GM21515 (cell line): ENCODE results near the gene HSD3B7.
"Not testable (repeated sequence)": the region's sequence is repeated elsewhere in the genome, so short reads cannot be mapped to it uniquely, and the experiment has no call there.

Source experiments
- ATAC-seq: cut with Tn5 transposase; IDR thresholded peaks from one replicate; pipeline ENCODE4 v1.9.1; 2021; ENCODE audit not compliant: unreplicated experiment

Gene HSD3B7

DNA sequence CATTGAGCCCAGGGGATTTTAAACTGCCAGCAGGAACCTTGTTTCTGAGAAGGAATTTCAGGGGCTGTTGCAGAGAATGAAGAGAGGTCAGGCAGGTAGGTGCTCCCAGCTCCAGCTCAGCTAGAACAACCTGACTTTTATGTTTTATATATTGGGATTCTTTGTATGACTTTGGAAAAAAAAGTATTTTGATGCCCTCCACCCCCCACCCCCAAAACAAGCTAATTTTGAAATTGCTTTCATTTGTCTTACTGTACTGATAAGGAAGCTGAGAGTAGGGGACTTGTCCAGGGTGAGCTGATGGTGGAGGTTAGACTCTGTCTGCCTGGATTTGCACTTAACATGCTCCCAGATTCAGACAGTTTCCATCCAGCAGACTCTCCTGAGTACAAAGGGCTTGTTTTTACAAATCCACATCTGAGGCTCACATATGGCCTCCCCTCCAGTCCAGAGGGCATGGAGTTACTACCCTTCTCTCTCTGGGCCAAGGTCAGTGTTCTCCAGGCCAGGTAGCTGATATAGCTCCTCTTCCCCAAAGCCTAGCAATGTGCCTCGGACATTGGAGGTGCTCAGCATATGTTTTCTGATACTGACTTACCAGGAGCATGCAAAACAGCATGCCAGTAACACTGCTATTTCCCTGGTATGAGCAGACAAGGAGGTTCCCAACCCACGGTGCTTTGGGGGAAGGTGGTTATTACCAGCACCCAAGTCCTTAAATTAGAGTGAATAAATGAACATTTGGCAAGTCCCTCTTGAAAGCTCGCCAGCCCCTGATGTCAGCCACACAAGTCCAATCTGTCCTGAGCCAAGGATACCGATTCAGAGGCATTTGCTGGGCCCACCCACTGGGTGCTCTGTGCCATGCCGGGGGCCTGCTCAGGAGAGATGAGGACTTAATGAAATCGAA, 14.1 kb downstream of the HSD3B7 start:
- ATAC-seq: no peak

DNA sequence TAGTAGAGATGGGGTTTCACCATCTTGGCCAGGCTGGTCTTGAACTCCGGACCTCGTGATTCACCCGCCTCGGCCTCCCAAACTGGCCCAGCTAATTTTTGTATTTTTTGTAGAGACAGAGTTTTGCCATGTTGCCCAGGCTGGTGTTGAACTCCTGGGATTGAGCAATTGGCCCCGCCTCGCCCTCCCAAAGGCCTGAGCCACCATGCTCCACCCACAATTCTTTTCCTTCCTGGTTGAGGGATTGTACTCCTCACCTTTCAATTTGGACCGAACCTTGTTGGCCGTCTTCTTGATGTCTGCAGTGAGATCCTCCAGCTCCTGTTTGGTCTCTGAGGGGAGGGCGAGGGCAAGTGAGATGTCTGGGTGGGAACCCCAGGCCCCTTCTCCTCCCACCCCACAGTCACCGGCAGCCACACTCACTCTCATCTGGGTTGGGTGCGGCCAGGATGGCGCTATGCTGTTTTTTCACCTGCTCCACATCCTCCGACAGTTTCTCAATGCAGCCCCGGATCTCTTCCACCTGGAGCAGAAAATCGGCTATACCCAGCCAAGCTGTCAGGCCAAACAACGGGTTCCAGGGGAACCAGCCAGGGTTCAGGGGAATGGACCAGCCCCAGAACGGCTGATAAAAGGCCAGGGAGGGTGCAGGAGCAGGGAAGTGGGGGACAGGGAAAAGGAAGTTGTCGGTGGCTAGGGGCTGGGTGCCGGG, 15.8 kb downstream of the HSD3B7 start:
- no peak for ATAC-seq

- ATAC-seq: no peak
These were observed 16.7 kb downstream of the HSD3B7 start for GRCh38 chr16:31001507-31002249.

DNA sequence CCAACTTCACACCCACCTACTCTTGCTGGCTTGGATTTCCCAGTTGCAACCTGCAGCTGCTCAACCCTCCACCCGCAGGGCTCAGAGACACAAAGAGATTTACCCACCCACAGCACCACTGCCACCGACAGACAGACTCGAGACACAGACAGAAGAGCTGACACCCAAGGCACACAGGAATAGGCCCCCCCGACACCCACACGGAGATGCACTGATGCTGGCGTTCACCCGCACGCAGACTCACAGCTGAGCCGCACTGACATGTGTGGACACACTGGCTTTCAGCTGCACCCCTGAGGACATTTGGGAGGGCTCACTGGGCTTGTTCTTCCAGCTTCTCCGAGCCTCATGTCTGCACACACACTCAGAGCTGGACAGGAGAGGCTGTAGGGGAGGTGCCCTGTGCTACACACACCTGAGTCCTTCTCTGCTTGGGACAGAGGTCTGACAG, 17.3 kb downstream of the HSD3B7 start:
- ATAC-seq: no peak

GRCh38 chr16:31002862-31003341, 17.9 kb downstream of the HSD3B7 start:
- no peak for ATAC-seq

DNA sequence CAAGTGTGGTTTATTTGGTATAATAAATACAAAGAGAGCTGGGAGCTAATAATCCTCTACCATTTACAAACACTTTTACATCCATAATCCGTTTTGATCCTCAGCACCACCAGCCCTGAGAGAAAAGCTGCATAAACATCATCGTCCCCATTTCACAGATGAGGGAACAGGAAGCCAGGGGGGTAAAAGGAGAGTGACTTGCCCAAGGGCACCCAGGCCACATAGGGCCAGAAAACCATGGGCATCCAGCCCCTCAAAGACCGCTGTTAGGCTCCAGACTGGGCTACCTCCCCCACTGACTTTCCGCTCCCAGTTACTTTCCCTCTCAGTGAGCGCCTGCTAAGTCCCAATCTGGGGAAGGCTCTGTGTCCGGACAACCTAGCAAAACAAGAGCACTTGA, 18.7 kb downstream of the HSD3B7 start:
- ATAC-seq: no peak

GRCh38 chr16:31004658-31005057, 19.7 kb downstream of the HSD3B7 start:
- no peak for ATAC-seq

GRCh38 chr16:31005350-31006085, 20.5 kb downstream of the HSD3B7 start:
- no peak for ATAC-seq

DNA sequence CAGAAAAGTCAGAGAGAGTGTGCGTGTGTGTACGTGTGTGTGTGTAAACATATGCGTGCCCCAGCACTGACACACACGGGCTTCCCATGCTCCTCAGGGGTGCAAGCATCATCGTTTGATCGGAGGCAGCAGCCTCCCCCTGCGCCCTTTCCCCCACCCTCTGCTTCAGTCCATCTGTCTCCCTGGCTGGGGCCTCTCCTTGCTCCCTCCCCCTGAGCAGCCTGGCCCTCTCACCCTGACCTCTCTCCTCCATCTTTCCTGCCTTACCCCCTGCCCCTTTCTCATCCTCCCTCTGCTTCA, 21.0 kb downstream of the HSD3B7 start:
- no peak for ATAC-seq

GRCh38 chr16:31006589-31006988, 21.6 kb downstream of the HSD3B7 start:
- ATAC-seq: no peak

- ATAC-seq: no peak
These were observed 22.7 kb downstream of the HSD3B7 start for GRCh38 chr16:31007684-31008083.

DNA sequence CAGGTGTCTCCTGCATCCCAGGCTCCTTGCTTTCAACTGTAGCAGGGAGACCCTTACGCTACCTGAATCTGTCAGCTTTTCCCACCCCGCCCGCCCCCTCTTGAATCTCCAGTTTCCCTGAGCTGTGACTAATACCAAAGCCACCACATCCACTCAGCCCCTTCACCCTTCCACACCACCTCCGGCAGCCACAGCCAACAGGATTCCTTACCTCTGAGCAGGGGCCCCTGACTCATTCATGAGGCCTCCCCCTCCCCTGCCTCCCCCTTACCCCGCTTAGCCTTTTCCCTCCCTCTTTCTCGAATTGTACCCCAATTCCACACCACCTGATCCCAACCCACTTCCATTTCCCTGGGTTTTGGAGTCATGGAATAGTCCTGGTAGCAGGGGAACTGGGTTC, 23.1 kb downstream of the HSD3B7 start:
- ATAC-seq: no peak

DNA sequence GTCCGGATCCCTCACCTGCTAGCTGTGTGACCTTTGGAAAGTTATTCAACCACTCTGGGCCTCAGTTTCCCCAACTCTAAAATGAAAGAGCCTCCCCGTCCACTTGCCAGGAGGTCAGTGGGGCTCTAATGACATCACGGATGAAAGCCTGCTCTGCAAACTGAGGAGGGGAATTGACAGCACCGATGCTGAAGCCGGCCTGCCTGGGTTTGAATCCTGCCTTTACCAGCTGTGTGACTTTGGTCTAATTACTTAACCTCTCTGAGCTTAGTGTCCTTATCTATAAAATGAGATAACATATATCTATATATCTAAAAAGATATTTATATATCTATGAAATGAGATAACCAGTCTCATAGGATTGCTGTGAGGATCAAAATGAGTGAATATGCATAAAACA, 23.5 kb downstream of the HSD3B7 start:
- no peak for ATAC-seq

DNA sequence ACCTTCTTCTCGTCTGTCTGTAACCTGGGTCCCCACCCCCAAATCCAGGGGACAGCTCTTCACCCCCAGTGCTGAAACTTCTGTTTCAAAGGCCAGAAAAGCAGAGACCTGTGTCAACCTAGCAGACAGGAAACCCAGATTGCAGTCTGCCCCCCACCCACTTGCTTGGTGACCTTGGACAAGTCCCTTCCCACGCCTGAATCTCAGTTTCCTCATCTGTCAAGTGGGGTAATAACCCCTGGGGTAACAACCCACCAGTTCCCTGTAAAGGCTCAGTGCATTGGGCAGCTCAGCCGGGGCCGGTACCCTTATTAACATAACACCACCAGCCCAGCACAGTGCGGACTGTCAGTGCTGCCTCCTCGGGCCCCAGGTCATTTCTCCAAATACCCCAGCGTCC, 24.1 kb downstream of the HSD3B7 start:
- no peak for ATAC-seq

DNA sequence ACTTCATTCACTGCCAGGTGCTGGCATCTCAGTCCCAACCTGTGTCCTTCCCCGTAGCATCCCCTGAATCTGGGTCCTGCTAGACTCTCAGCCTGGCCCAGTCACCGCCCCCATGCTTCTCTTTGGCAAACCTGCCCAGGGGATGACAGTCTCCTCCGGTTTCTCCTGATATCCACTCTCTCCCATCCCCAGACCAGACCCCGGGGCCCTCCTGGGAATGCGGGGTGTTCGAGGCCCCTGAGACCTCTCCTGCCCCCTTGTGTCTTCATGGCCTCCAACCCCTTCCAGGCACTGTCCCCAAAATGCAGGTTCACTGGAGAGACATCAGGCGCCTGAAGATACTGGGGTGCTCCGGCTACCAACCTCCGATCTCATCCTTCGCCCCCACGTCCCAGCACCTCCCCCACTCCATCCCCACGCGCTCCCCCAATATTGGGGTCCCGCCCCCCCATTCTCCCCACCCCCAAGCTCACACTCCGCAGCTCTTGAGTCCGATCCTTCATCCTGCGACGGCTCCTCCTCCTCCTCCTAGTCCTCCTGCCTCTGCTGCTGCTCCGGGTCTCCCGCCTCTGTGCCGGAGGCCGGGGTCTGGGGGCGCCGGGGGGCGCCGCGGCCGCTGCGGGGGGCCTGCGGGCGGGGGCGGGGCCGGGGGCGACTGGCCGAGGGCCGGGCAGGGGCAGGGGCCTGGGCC, 25.0 kb downstream of the HSD3B7 start:
- ATAC-seq: no peak

GRCh38 chr16:31010585-31011325, 25.7 kb downstream of the HSD3B7 start, which contains the start of gene STX1B:
TSS of gene STX1B (minus strand) at chr16:31010638. CDS start at chr16:31010396, 242 bp downstream.
- no peak for ATAC-seq

DNA sequence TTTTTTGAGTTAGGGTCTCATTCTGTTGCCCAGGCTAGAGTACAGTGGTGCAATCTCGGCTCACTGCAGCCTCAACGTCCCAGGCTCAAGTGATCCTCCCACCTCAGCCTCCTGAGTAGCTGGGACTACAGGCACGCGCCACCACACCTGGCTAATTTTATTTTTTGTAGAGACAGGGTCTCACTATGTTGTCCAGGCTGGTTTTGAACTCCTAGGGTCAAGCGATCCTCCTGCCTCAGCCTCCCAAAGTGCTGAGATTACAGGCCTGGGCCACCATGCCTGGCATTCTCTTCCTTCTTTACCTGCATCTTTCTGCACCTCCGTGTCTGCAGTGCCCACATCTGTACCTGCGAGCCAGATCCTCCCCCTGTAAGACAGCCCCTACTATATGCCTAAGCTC, 26.8 kb downstream of the HSD3B7 start:
- ATAC-seq: not testable (repeated sequence)

DNA sequence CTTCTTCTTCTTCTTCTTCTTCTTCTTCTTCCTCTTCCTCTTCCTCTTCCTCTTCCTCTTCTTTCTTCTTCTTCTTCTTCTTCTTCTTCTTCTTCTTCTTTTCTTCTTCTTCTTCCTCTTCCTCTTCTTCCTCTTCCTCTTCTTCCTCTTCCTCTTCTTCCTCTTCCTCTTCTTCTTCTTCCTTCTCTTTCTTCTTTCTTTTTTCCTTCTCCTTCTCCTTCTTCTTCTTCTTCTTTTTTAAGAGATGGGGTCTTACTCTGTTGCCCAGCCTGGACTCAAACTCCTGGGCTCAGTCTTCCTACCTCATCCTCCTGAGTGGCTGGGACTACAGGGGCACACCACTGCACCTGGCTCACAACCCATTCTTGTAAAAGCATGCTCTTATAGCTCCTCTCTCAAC, 28.3 kb downstream of the HSD3B7 start:
- not testable (repeated sequence) for ATAC-seq

- no peak for ATAC-seq
These were observed 31.0 kb downstream of the HSD3B7 start for GRCh38 chr16:31016018-31016417.
